CD14-positive monocyte (primary cell): ENCODE data around the gene TMEM221. TPM values are rescaled to one million over a fixed set of nuclear protein-coding genes. Genes with fewer than 3 reads are reported as not detected.

Experiments used
- DNase-seq, 3 donors: peaks; one replicate each; pipeline ENCODE4 v3.0.0-alpha.2; 2011 to 2022
- H2AFZ ChIP-seq: 2 replicates; pipeline ENCODE4 v1.6.0; 2012; ENCODE audit warnings: mild to moderate bottlenecking, low read depth, low read length, inconsistent platforms; ENCODE audit not compliant: insufficient read depth, poor library complexity, severe bottlenecking
- H3K27ac ChIP-seq, 2 donors: 1 replicate in 1 of 2; 2 replicates in 1 of 2; pipeline ENCODE4 v1.5.1; 2012 to 2013; ENCODE audit warnings: low read length in 2 of 2, control low read depth in 1 of 2, inconsistent platforms in 1 of 2, low read depth in 1 of 2, mild to moderate bottlenecking in 1 of 2
- H3K27me3 ChIP-seq, 2 donors: one replicate each; pipeline versions ENCODE4 v1.6.0 to v1.6.1; 2011 to 2013; ENCODE audit warnings: low read length in 2 of 2; ENCODE audit not compliant: control insufficient read depth in 2 of 2, insufficient read depth in 2 of 2
- H3K36me3 ChIP-seq, 2 donors: replicated peaks in 1 of 2; 1 replicate in 1 of 2; 2 replicates in 1 of 2; pipeline versions ENCODE4 v1.5.1 to v1.6.1; 2012 to 2013; ENCODE audit warnings: low read length in 2 of 2, control low read depth in 1 of 2, inconsistent platforms in 1 of 2, mild to moderate bottlenecking in 1 of 2; ENCODE audit not compliant: insufficient read depth in 2 of 2, control insufficient read depth in 1 of 2
- H3K4me1 ChIP-seq, 2 donors: 1 replicate in 1 of 2; 2 replicates in 1 of 2; pipeline versions ENCODE4 v1.5.1 to v1.6.1; 2012 to 2013; ENCODE audit warnings: low read length in 2 of 2, control low read depth in 1 of 2, inconsistent platforms in 1 of 2, mild to moderate bottlenecking in 1 of 2, moderate library complexity in 1 of 2; ENCODE audit not compliant: insufficient read depth in 2 of 2, control insufficient read depth in 1 of 2
- H3K4me2 ChIP-seq: replicated peaks from 2 replicates; pipeline ENCODE3; 2012; ENCODE audit warnings: low read length, moderate library complexity, mild to moderate bottlenecking; ENCODE audit not compliant: poor library complexity, severe bottlenecking; ENCODE audit errors: extremely low read depth
- H3K4me3 ChIP-seq, 3 experiments: fragments of 200-600 bp in 1 of 3; sonication (generic) in 1 of 3; replicated peaks in 1 of 3; 1 replicate in 2 of 3; 2 replicates in 1 of 3; pipeline ENCODE4 v1.5.1; 2011 to 2013; ENCODE audit warnings: low read length in 3 of 3, mild to moderate bottlenecking in 3 of 3, control low read depth in 2 of 3, low read depth in 2 of 3, inconsistent platforms in 1 of 3, moderate library complexity in 1 of 3
- H3K79me2 ChIP-seq: 2 replicates; pipeline ENCODE4 v1.6.0; 2012; ENCODE audit warnings: mild to moderate bottlenecking, control low read depth, inconsistent platforms, low read length, moderate library complexity; ENCODE audit not compliant: insufficient read depth
- H3K9ac ChIP-seq: 2 replicates; pipeline ENCODE4 v1.6.0; 2017; ENCODE audit warnings: low read length, mild to moderate bottlenecking; ENCODE audit not compliant: insufficient read depth, poor library complexity, severe bottlenecking
- H3K9me3 ChIP-seq, 2 donors: replicated peaks in 1 of 2; 1 replicate in 1 of 2; 2 replicates in 1 of 2; pipeline versions ENCODE4 v1.5.1 to v1.6.1; 2012 to 2013; ENCODE audit warnings: low read length in 2 of 2, control low read depth in 1 of 2; ENCODE audit not compliant: control insufficient read depth in 1 of 2, insufficient read depth in 1 of 2
- H4K20me1 ChIP-seq: 2 replicates; pipeline ENCODE4 v1.6.0; 2012; ENCODE audit warnings: mild to moderate bottlenecking, low read length, control low read depth, moderate library complexity; ENCODE audit not compliant: insufficient read depth
- H3K27ac Mint-ChIP-seq, 7 donors: one replicate each; pipeline ENCODE4 v1.8.0; 2020; ENCODE audit warnings: mild to moderate bottlenecking in 7 of 7, mixed read lengths in 7 of 7, moderate library complexity in 6 of 7, inconsistent platforms in 2 of 7
- H3K27me3 Mint-ChIP-seq, 3 donors: one replicate each; pipeline ENCODE4 v1.8.0; 2021 to 2022; ENCODE audit warnings: low read depth in 3 of 3, mild to moderate bottlenecking in 3 of 3, mixed read lengths in 3 of 3, moderate library complexity in 3 of 3, inconsistent platforms in 1 of 3
- H3K36me3 Mint-ChIP-seq, 2 donors: one replicate each; pipeline ENCODE4 v1.8.0; 2020; ENCODE audit warnings: mixed read lengths in 2 of 2, inconsistent platforms in 1 of 2, mild to moderate bottlenecking in 1 of 2
- H3K4me1 Mint-ChIP-seq: one replicate; pipeline ENCODE4 v1.8.0; 2020; ENCODE audit warnings: mild to moderate bottlenecking, mixed read lengths
- H3K4me3 Mint-ChIP-seq, 2 donors: one replicate each; pipeline ENCODE4 v1.8.0; 2020; ENCODE audit warnings: mild to moderate bottlenecking in 2 of 2, mixed read lengths in 2 of 2, moderate library complexity in 1 of 2
- H3K9me3 Mint-ChIP-seq, 7 donors: one replicate each; pipeline ENCODE4 v1.8.0; 2020 to 2022; ENCODE audit warnings: mixed read lengths in 7 of 7, mild to moderate bottlenecking in 6 of 7, moderate library complexity in 6 of 7, inconsistent platforms in 2 of 7
- WGBS: methylation state at CpG from one replicate; pipeline ENCODE4 v1.1.5; 2013; ENCODE audit warnings: missing lambda C conversion rate; ENCODE audit not compliant: insufficient coverage; 5-methylcytosine and 5-hydroxymethylcytosine counted together
- intact Hi-C, 2 donors: fragments of 100-400 bp; cut with micrococcal nuclease; formaldehyde crosslinking; loops; one replicate each; pipeline versions ENCODE4 v1.15.0 to v1.15.1; 2023
- polyA plus RNA-seq, 3 donors: library from polyadenylated mRNA; depleted of rRNA in 1 of 3; unstranded in 2 of 3; stranded (reverse) in 1 of 3; fragments of 300-500 nt in 2 of 3; fragments of >200 nt in 1 of 3; fragmentation: Illumina TruSeq in 2 of 3; gene quantifications; 1 replicate in 2 of 3; 2 replicates in 1 of 3; pipeline ENCODE4 v1.2.3, GENCODE V29; 2012 to 2021
- TF ChIP-seq, protein P1 (sequence below): fragments of 200-600 bp; IDR thresholded peaks from one replicate; pipeline ENCODE4 v1.8.0; 2022; ENCODE audit warnings: antibody characterized with exemption, mild to moderate bottlenecking

TMEM221 gene
- polyA plus RNA-seq, 3 donors = not detected

DNA sequence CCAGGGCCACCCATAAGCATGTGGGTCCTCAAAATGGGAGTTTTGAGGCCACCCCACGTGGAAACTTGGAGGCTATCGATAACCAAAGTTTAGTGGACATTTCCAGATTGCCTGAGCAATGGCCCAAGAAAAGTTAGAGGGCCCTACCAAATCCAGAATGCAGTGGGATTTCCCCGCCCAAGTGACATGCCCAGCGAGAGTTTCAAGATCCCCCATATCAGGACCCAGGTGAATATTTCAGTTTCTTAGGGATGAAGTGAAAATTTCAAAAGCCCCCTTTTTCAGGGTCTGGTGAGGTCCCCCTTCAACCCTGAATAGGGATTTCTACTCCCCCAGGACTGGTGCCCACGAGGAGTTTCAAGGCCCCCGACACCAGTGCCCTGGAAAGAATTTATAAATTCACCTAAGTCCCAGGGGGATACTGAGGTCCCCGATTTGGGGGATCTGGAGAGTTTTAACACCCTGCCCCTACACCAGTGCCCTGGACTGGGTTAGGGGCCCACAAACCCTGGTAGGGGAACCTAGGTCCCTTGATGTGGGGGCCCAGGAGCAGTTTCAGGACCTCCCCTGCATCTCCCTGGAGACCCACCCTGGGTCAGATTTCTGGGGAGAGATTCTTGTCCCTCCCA is 43.7 kb downstream of the TMEM221 start:
- no peaks in the 10 kb centered on the region for H3K9me3 ChIP-seq
- peaks cover 31% of the 10 kb centered on the region for H4K20me1 ChIP-seq
- Mint-ChIP-seq H3K4me1 (peaks cover 46% of the 10 kb centered on the region), H3K27ac (peak overlapping the region; percentile 93 to 96 (median 96)), H3K36me3 (peaks cover 19 to 38% of the 10 kb centered on the region in 2 donors), H3K9me3 (peaks cover 0 to 3% (median 0%) of the 10 kb centered on the region in 7 donors), H3K4me3 (peak overlapping the region; percentile 90 to 94), H3K27me3 (peaks cover 0 to 1% (median 0%) of the 10 kb centered on the region in 3 donors)
- intact Hi-C loops = loop anchor here in 1 of 2 donors (2.0 kb wide), 1 partner anchor 14 kb away; no protein-coding TSS in a partner anchor
- peak overlapping the region; percentile 67 to 93 (median 67) for H3K4me3 ChIP-seq
- peaks cover 72% of the 10 kb centered on the region for H3K79me2 ChIP-seq
- no peak for DNase-seq
- TF ChIP-seq, protein P1, sequence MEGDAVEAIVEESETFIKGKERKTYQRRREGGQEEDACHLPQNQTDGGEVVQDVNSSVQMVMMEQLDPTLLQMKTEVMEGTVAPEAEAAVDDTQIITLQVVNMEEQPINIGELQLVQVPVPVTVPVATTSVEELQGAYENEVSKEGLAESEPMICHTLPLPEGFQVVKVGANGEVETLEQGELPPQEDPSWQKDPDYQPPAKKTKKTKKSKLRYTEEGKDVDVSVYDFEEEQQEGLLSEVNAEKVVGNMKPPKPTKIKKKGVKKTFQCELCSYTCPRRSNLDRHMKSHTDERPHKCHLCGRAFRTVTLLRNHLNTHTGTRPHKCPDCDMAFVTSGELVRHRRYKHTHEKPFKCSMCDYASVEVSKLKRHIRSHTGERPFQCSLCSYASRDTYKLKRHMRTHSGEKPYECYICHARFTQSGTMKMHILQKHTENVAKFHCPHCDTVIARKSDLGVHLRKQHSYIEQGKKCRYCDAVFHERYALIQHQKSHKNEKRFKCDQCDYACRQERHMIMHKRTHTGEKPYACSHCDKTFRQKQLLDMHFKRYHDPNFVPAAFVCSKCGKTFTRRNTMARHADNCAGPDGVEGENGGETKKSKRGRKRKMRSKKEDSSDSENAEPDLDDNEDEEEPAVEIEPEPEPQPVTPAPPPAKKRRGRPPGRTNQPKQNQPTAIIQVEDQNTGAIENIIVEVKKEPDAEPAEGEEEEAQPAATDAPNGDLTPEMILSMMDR = no peak
- 35% methylated on average over 2 of the region's 7 CpGs for WGBS
- peak overlapping the region; percentile 98 for H3K4me2 ChIP-seq
- peaks cover 15 to 27% of the 10 kb centered on the region in 2 donors for H3K36me3 ChIP-seq
- H3K4me1 ChIP-seq = peaks cover 39 to 50% of the 10 kb centered on the region in 2 donors
- no peaks in the 10 kb centered on the region for H3K27me3 ChIP-seq
- peak overlapping the region; percentile 88 for H2AFZ ChIP-seq
- peak overlapping the region; percentile 85 for H3K9ac ChIP-seq
- H3K27ac ChIP-seq = peak overlapping the region; percentile 65 to 92

DNA sequence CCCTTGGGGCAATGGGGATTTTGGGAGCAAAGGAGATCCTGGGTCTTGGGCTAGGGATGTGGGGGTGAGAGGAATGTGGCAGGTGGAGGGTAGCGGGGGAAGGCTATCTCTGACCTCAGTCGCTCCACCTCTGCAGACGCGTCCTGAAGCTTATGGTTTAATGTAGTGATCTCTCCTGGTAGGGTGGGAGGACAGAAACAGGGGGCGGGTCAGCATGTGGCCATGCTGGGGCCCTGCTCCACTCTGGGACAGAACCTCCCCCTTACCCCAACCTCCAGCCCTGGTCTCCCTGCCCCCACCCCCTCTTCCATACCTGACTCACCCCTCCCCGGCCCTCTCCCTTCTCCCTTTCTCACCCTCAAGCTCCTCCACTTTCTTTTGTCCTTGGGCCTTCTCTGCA is 44.5 kb downstream of the TMEM221 start:
- Mint-ChIP-seq H3K9me3 (peaks cover 0 to 3% (median 0%) of the 10 kb centered on the region in 7 donors), H3K27me3 (peaks cover 0 to 1% (median 0%) of the 10 kb centered on the region in 3 donors), H3K36me3 (peaks cover 19 to 41% of the 10 kb centered on the region in 2 donors), H3K4me1 (peaks cover 44% of the 10 kb centered on the region), H3K4me3 (peak overlapping the region; percentile 90 to 94), H3K27ac (peak overlapping the region; percentile 50 to 96 (median 87))
- Histone ChIP-seq H3K4me2 (peak overlapping the region; percentile 98), H3K9ac (peak overlapping the region; percentile 85), H4K20me1 (peaks cover 31% of the 10 kb centered on the region), H3K36me3 (peaks cover 16 to 28% of the 10 kb centered on the region in 2 donors), H3K4me1 (peaks cover 39 to 50% of the 10 kb centered on the region in 2 donors), H3K4me3 (peak overlapping the region; percentile 67 to 93 (median 67)), H3K27ac (peak overlapping the region in 1 of 2 donors; percentile 92), H3K27me3 (no peaks in the 10 kb centered on the region), H3K79me2 (peaks cover 65% of the 10 kb centered on the region), H2AFZ (no peak overlapping the region), H3K9me3 (no peaks in the 10 kb centered on the region)
- intact Hi-C loops = loop anchor here in 1 of 2 donors (2.0 kb wide), 1 partner anchor 15 kb away; no protein-coding TSS in a partner anchor
- no peak for DNase-seq
- 21% methylated on average over 5 of the region's 6 CpGs for WGBS
- TF ChIP-seq, protein P1 = no peak
